ENCODE results near the gene API5. TPM values are rescaled to one million over a fixed set of nuclear protein-coding genes. Genes with fewer than 3 reads are reported as not detected.

Gene API5
- total and polyA plus RNA-seq, 10 of the 15 experiments (the other 5 are each of a cell fraction or from before 2014, with no cell fraction given) = 52.0 to 193 (median 106) TPM

DNA sequence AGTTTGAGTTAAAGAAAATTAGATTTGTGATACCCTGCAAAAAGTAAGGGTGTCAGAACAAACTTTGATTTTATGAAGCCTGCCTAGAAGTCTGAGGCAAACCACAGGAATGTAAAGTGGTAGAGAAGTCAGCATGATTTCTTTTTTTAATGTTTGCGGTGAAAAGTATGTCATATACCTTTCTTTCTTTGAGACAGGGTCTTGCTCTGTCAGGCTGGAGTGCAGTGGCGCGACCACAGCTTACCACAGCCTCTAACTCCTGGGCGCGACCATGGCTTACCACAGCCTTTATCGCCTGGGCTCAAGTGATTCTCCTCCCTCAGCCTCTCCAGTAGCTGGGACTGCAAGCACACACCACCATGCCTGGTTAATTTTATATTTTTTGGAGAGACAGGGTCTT, 4.7 kb downstream of the API5 start (continued):
- TF ChIP-seq, protein P1, sequence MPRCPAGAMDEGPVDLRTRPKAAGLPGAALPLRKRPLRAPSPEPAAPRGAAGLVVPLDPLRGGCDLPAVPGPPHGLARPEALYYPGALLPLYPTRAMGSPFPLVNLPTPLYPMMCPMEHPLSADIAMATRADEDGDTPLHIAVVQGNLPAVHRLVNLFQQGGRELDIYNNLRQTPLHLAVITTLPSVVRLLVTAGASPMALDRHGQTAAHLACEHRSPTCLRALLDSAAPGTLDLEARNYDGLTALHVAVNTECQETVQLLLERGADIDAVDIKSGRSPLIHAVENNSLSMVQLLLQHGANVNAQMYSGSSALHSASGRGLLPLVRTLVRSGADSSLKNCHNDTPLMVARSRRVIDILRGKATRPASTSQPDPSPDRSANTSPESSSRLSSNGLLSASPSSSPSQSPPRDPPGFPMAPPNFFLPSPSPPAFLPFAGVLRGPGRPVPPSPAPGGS (IDR thresholded peaks at IDR 0.05; ENCODE audit: borderline replicate concordance, insufficient read depth, low read depth, low read length, poor library complexity, severe bottlenecking) = no peak
- TF ChIP-seq SIX5 (IDR thresholded peaks at IDR 0.05; ENCODE audit: low read depth, low read length, severe bottlenecking) (no peak), ETV6 (conservative IDR thresholded peaks at IDR 0.05 in 1 of 2, IDR thresholded peaks at IDR 0.05 in 1 of 2; ENCODE audit: borderline replicate concordance in 1 of 2, low read depth in 1 of 2) (no peak), POLR2A (IDR thresholded peaks at IDR 0.05; ENCODE audit: low read depth, low read length) (no peak), MAX (IDR thresholded peaks at IDR 0.05; ENCODE audit: low read depth, low read length) (no peak), YY1 (IDR thresholded peaks at IDR 0.05; ENCODE audit: low read depth, low read length) (no peak), HDAC6 (IDR thresholded peaks at IDR 0.05; ENCODE audit: unreplicated experiment) (no peak), CBX5 (IDR thresholded peaks at IDR 0.05; ENCODE audit: low read depth) (no peak), SRF (IDR thresholded peaks at IDR 0.05; ENCODE audit: low read depth in 2 of 2, low read length in 2 of 2) (no peak), FOXK2 (IDR thresholded peaks at IDR 0.05) (no peak), SUPT20H (IDR thresholded peaks at IDR 0.05; ENCODE audit: borderline replicate concordance, control insufficient read depth, low read depth, low read length) (no peak)

GRCh38 chr11:43327987-43328386, 16.2 kb downstream of the API5 start:
- H3K4me1 ChIP-seq (ENCODE audit: control insufficient read depth, insufficient read depth, low read length) = no peaks in the 10 kb centered on the region
- ChIA-PET POLR2A (no interaction called here), RAD21 (ENCODE audit: unreplicated experiment) (interaction anchor here (0.6 kb wide), 1 partner anchor 525 kb away, joined by 4 read pairs; no protein-coding TSS in a partner anchor), SMC1A (ENCODE audit: uncharacterized antibody, unreplicated experiment) (interaction anchor here (0.9 to 2.4 kb wide), 2 partner anchors 10 to 20 kb away, joined by 4 to 6 read pairs; no protein-coding TSS in a partner anchor), CTCF (interaction anchor here (1.2 to 1.5 kb wide), 4 partner anchors 12 to 50 kb away, joined by 3 to 4 read pairs (median 3); no protein-coding TSS in a partner anchor)
- H3K36me3 ChIP-seq (ENCODE audit: control insufficient read depth in 2 of 2, insufficient read depth in 2 of 2, low read length in 1 of 2) = peaks cover 8 to 29% of the 10 kb centered on the region in 2 experiments
- intact Hi-C loops (cut with micrococcal nuclease; ENCODE audit: unreplicated experiment) (no loop called here), in situ Hi-C loops (cut with MboI) (no loop called here)
- no peak overlapping the region for H3K4me2 ChIP-seq (ENCODE audit: control insufficient read depth, insufficient read depth)
- FAIRE-seq (no peak), ATAC-seq (no peak), DNase-seq (ENCODE audit: low read depth, low spot score) (no peak)
- H4K20me1 ChIP-seq (ENCODE audit: control insufficient read depth, insufficient read depth) = no peaks in the 10 kb centered on the region
- H3K9ac ChIP-seq (ENCODE audit: control insufficient read depth, insufficient read depth, low read length) = no peak overlapping the region
- no peaks in the 10 kb centered on the region for H3K79me2 ChIP-seq (ENCODE audit: control insufficient read depth, insufficient read depth, low read length)
- H3K9me3 ChIP-seq (replicated peaks; ENCODE audit: control insufficient read depth, insufficient read depth, low read length) = no peaks in the 10 kb centered on the region
- H3K4me3 ChIP-seq = no peak overlapping the region
- no peaks in the 10 kb centered on the region for H3K27me3 ChIP-seq (replicated peaks in 1 of 2; ENCODE audit: control insufficient read depth in 2 of 2, insufficient read depth in 2 of 2, low read length in 1 of 2)
- H3K27ac ChIP-seq (ENCODE audit: control insufficient read depth, insufficient read depth) = no peak overlapping the region
- BruUV-seq (replicated peaks) = no TSS peak
- WGBS (ENCODE audit: insufficient coverage, insufficient replicate concordance, low lambda C conversion rate, missing lambda C conversion rate) = 98% methylated on average over 2 of the region's 2 CpGs
- no peak overlapping the region for H2AFZ ChIP-seq (ENCODE audit: control insufficient read depth, low read depth, low read length)
- TF ChIP-seq, protein P2, sequence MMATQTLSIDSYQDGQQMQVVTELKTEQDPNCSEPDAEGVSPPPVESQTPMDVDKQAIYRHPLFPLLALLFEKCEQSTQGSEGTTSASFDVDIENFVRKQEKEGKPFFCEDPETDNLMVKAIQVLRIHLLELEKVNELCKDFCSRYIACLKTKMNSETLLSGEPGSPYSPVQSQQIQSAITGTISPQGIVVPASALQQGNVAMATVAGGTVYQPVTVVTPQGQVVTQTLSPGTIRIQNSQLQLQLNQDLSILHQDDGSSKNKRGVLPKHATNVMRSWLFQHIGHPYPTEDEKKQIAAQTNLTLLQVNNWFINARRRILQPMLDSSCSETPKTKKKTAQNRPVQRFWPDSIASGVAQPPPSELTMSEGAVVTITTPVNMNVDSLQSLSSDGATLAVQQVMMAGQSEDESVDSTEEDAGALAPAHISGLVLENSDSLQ (IDR thresholded peaks at IDR 0.05) = no peak
- TF ChIP-seq PAX5 (IDR thresholded peaks at IDR 0.05; ENCODE audit: borderline replicate concordance, low read depth, low read length) (no peak), BHLHE40 (IDR thresholded peaks at IDR 0.05; ENCODE audit: borderline replicate concordance in 1 of 2, low read depth in 2 of 2, low read length in 1 of 2) (no peak), EGR1 (IDR thresholded peaks at IDR 0.05; ENCODE audit: borderline replicate concordance in 1 of 2, low read depth in 2 of 2, low read length in 2 of 2) (no peak), SMC3 (IDR thresholded peaks at IDR 0.05; ENCODE audit: borderline replicate concordance, low read length) (no peak), MYC (IDR thresholded peaks at IDR 0.05; ENCODE audit: insufficient read depth, insufficient read length, insufficient replicate concordance, low read length, severe bottlenecking) (no peak)
- TF ChIP-seq, protein P3, sequence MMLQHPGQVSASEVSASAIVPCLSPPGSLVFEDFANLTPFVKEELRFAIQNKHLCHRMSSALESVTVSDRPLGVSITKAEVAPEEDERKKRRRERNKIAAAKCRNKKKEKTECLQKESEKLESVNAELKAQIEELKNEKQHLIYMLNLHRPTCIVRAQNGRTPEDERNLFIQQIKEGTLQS (IDR thresholded peaks at IDR 0.05; ENCODE audit: borderline replicate concordance, extremely low read depth, low read depth, low read length) = no peak
